Measurements from ENCODE around the gene MAPKAPK5.

Gene MAPKAPK5, protein sequence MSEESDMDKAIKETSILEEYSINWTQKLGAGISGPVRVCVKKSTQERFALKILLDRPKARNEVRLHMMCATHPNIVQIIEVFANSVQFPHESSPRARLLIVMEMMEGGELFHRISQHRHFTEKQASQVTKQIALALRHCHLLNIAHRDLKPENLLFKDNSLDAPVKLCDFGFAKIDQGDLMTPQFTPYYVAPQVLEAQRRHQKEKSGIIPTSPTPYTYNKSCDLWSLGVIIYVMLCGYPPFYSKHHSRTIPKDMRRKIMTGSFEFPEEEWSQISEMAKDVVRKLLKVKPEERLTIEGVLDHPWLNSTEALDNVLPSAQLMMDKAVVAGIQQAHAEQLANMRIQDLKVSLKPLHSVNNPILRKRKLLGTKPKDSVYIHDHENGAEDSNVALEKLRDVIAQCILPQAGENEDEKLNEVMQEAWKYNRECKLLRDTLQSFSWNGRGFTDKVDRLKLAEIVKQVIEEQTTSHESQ

DNA sequence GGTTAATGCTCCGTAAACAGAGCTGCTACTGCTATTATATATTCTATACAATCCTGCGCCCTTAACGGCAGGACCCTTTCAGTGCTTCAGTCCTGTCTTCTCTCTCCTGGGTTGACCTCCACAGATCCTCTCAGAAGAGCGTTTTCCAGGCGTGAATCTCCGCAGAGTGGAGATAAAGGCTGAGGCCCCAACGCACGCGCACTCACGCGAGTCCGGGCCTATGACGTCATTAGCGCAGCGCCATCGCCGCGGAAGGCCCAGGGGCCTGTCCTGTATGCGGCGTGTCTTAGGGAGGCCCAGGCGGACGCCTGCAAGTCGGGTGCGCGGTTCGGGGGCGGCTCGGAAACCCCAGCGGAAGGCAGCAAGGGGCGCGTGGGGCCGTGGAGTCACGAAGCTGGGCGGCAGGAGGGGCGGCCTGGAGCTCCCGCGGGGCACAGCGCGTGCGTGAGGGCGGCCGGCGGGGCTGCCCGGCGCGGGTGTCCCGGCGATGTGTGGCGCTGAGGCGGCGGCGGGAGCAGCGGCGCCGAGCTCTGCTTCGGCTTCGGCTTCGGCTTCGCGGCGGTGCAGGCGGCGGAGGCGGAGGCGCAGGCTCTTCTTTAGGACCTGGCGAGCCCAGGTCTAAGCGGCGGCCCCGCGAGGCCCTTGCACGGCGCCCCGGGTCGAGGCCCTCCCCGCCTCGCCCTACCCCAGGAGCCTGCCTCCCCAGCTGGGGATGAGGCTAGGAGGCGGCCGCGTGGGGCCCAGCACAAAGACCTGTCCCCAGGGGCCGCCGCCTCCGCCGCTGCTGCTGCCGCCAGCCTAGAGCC, at the start of gene MAPKAPK5:
MAPKAPK5 (plus strand) TSS at position 479 of the 806 bp plus-strand sequence. CDS start 506 bp downstream, outside the sequence.
- ChIA-PET CTCF (interaction anchor here (0.9 to 1.3 kb wide), 2 partner anchors 16 to 102 kb away, joined by 3 read pairs; no protein-coding TSS in a partner anchor), POLR2A (interaction anchor here (0.8 kb wide), 1 partner anchor 82 kb away, joined by 3 read pairs; no protein-coding TSS in a partner anchor)

DNA sequence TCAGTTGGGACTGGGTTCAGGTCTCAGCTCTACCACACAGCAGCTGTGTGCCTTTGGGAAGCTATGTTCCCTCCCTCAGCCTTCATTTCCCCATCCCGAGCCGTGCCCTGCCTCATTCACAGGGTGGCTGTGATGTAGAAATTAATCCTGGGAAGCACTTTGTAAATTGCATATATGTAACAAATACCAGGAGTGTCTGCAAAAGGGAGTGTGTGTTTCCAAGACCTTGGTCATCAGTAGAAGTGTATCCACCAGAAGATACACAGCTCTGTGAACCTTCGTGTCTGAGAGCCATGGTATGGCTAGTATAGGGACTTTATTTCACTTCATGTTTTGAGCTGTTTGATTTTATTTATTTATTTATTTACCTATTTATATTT, 49.2 kb upstream of the MAPKAPK5 start:
- DNase-seq (ENCODE audit: low read depth, low spot score), result no peak
- ChIA-PET POLR2A (no interaction called here), CTCF (interaction anchor here (0.8 to 5.8 kb wide), 4 partner anchors 8 to 90 kb away, joined by 3 to 36 read pairs (median 3); no protein-coding TSS in a partner anchor)
- H3K4me3 ChIP-seq (ENCODE audit: low read depth, low read length), result no peak overlapping the region
- TF ChIP-seq, protein P1, sequence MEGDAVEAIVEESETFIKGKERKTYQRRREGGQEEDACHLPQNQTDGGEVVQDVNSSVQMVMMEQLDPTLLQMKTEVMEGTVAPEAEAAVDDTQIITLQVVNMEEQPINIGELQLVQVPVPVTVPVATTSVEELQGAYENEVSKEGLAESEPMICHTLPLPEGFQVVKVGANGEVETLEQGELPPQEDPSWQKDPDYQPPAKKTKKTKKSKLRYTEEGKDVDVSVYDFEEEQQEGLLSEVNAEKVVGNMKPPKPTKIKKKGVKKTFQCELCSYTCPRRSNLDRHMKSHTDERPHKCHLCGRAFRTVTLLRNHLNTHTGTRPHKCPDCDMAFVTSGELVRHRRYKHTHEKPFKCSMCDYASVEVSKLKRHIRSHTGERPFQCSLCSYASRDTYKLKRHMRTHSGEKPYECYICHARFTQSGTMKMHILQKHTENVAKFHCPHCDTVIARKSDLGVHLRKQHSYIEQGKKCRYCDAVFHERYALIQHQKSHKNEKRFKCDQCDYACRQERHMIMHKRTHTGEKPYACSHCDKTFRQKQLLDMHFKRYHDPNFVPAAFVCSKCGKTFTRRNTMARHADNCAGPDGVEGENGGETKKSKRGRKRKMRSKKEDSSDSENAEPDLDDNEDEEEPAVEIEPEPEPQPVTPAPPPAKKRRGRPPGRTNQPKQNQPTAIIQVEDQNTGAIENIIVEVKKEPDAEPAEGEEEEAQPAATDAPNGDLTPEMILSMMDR (IDR thresholded peaks at IDR 0.05; ENCODE audit: insufficient read depth, low read length, missing control alignments), result no peak

More for the DNA sequence above, at the start of gene MAPKAPK5:
- peak; percentile 64 for DNase-seq (ENCODE audit: low read depth, low spot score)
- H3K4me3 ChIP-seq (ENCODE audit: low read depth, low read length), result peak within 1 kb of the TSS; percentile 96
- TF ChIP-seq, protein P1 (IDR thresholded peaks at IDR 0.05; ENCODE audit: insufficient read depth, low read length, missing control alignments), result no peak

DNA sequence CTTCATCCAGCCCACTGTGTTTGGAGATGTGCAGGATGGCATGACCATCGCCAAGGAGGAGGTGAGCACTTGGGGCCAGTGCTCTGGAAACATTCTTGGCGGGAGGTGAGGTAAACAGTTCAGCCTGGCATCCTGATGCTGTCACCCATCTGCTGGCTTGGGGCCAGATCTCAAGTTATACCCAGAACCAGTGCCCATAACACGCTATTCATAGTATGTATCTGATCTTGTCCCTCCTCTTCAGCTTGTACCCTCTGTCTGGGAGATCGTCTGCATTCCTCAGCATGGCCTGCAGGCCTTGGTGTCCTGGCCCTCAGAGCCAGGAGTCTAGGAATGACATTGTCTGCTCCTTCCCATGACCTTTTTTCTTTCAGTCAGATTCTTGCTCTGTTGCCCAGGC, 43.8 kb upstream of the MAPKAPK5 start:
- no peak overlapping the region for H3K4me3 ChIP-seq (ENCODE audit: low read depth, low read length)
- ChIA-PET POLR2A (no interaction called here), CTCF (interaction anchor here (1.2 to 1.4 kb wide), 2 partner anchors 15 to 17 kb away, joined by 3 to 5 read pairs; no protein-coding TSS in a partner anchor)
- TF ChIP-seq, protein P1 (IDR thresholded peaks at IDR 0.05; ENCODE audit: insufficient read depth, low read length, missing control alignments), result no peak
- no peak for DNase-seq (ENCODE audit: low read depth, low spot score)

DNA sequence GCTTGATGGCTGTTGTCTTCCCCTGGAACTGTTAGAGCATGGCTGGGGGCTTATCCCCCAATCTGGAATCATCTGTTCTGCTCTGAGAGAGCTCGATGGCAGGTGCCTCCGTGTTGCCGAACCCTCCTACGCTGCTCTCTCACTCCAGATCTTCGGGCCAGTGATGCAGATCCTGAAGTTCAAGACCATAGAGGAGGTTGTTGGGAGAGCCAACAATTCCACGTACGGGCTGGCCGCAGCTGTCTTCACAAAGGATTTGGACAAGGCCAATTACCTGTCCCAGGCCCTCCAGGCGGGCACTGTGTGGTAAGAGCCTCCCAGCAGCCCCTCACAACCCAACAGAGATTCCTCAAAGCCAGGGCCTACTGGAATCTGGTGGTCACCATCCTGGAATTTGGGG, 42.3 kb upstream of the MAPKAPK5 start:
- POLR2A ChIA-PET, result no interaction called here
- no peak overlapping the region for H3K4me3 ChIP-seq (ENCODE audit: low read depth, low read length)
- no peak for DNase-seq (ENCODE audit: low read depth, low spot score)
- CTCF ChIA-PET, result interaction anchor here (0.8 to 4.9 kb wide), 5 partner anchors 11 to 46 kb away, joined by 3 to 32 read pairs (median 3); no protein-coding TSS in a partner anchor
- TF ChIP-seq, protein P1 (IDR thresholded peaks at IDR 0.05; ENCODE audit: insufficient read depth, low read length, missing control alignments), result no peak

DNA sequence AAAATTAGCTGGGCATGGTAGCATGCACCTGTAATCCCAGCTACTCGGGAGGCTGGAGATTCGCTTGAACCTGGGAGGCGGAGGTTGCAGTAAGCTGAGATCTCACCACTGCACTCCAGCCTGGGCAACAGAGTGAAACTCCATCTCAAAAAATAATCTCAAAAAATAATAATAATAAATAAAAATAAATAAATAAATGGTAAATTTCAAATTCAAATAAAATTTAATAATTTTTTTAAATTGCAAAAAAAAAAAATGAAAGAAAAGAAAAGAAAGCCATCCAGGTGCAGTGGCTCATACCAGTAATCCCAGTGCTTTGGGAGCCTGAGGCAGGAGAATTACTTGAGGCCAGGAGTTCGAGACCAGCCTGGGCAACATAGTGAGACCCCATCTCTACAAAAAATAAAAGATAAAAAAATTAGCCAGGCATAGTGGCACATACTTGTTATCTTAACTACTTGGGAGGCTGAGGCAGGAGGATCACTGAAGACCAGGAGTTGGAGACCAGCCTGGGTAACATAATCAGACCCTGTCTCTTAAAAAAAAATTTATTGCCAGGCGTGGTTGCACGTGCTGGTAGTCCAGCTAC, 38.9 kb upstream of the MAPKAPK5 start:
- TF ChIP-seq, protein P1 (IDR thresholded peaks at IDR 0.05; ENCODE audit: insufficient read depth, low read length, missing control alignments), result no peak
- POLR2A ChIA-PET, result no interaction called here
- H3K4me3 ChIP-seq (ENCODE audit: low read depth, low read length), result no peak overlapping the region
- CTCF ChIA-PET, result interaction anchor here (4.9 kb wide), 1 partner anchor 9 kb away, joined by 32 read pairs; no protein-coding TSS in a partner anchor
- no peak for DNase-seq (ENCODE audit: low read depth, low spot score)
